Measurements from ENCODE around the gene POU2F3.

GRCh38 chr11:120281143-120281795 is 41.3 kb downstream of the POU2F3 start:
- TF ChIP-seq EZH2 (IDR thresholded peaks at IDR 0.05; ENCODE audit: insufficient read depth, poor library complexity, severe bottlenecking) (no peak), EZH2phosphoT487 (IDR thresholded peaks at IDR 0.05; ENCODE audit: insufficient read depth, low read depth) (no peak)
